Neural progenitor cell (in vitro differentiated cells): ENCODE results near the gene SLC25A29.

Source experiments
- CTCF ChIP-seq: fragments of 200-600 bp; sonication (generic); IDR thresholded peaks from 2 replicates; pipeline ENCODE4 v1.5.1; 2017; ENCODE audit warnings: antibody characterized with exemption, mild to moderate bottlenecking
- EZH2phosphoT487 ChIP-seq: fragments of 200-600 bp; sonication (generic); IDR thresholded peaks from 2 replicates; pipeline ENCODE4 v1.6.1; 2017; ENCODE audit warnings: antibody characterized with exemption

- no peak for TF ChIP-seq CTCF
- TF ChIP-seq EZH2phosphoT487: no peak
Measured at GRCh38 chr14:100299238-100299560, 7.0 kb downstream of the SLC25A29 start.
